ENCODE results near the gene TPST2. TPM values are rescaled to one million over a fixed set of nuclear protein-coding genes. Genes with fewer than 3 reads are reported as not detected.

Gene TPST2
- total and polyA plus RNA-seq, 2 of the 4 experiments (the other 2 are of a cell fraction): 42.5 to 63.6 TPM

- H2AK9ac ChIP-seq (replicated peaks; ENCODE audit: low read depth, low read length, poor library complexity): no peak overlapping the region
- no peak overlapping the region for H4K8ac ChIP-seq (ENCODE audit: low read depth in 2 of 2, low read length in 2 of 2)
- H3K27me3 ChIP-seq (ENCODE audit: control insufficient read depth, insufficient read depth, low read length): no peaks in the 10 kb centered on the region
- H3K4me1 ChIP-seq (ENCODE audit: control insufficient read depth, insufficient read depth, low read length): peaks cover 8% of the 10 kb centered on the region
- no peak overlapping the region for H3K4me2 ChIP-seq (ENCODE audit: low read depth, low read length)
- no peak overlapping the region for H4K5ac ChIP-seq (ENCODE audit: low read depth, low read length)
- in situ Hi-C loops (cut with MboI; ENCODE audit: low sequenced_read_pairs): no loop called here
- H3K23ac ChIP-seq (ENCODE audit: low read depth, low read length): no peak overlapping the region
- H3K4me3 ChIP-seq (ENCODE audit: insufficient read depth, low read depth, low read length): no peak overlapping the region
- no peak overlapping the region for H2AFZ ChIP-seq (replicated peaks; ENCODE audit: low read length, poor library complexity)
- no peak overlapping the region for H3K27ac ChIP-seq (ENCODE audit: insufficient read depth, low read length)
- POLR2A ChIA-PET (ENCODE audit: unreplicated experiment): interaction anchor here (0.6 kb wide), 1 partner anchor 902 kb away, joined by 4 read pairs; no protein-coding TSS in a partner anchor
- peaks cover 31 to 87% of the 10 kb centered on the region in 2 experiments for H3K79me1 ChIP-seq (ENCODE audit: low read depth in 1 of 2, low read length in 2 of 2)
- no TSS peak for BruUV-seq (replicated peaks)
- intact Hi-C loops (cut with micrococcal nuclease): no loop called here
- DNase-seq: no peak
- no peak overlapping the region for H2BK120ac ChIP-seq (ENCODE audit: low read depth, low read length)
- no CpG with 5 or more reads among the region's 8 CpGs for WGBS, 2 experiments (ENCODE audit: extremely low coverage in 2 of 2, insufficient read length in 1 of 2)
- H3K36me3 ChIP-seq (ENCODE audit: control insufficient read depth, insufficient read depth, low read length): no peaks in the 10 kb centered on the region; the same call in 1 of the 2 replicates
- H2BK5ac ChIP-seq (ENCODE audit: low read depth, low read length, poor library complexity, severe bottlenecking): no peak overlapping the region
- TF ChIP-seq CEBPB (IDR thresholded peaks at IDR 0.05; ENCODE audit: low read depth, low read length) (no peak), USF2 (IDR thresholded peaks at IDR 0.05; ENCODE audit: low read depth, low read length) (no peak), ELK1 (IDR thresholded peaks at IDR 0.05; ENCODE audit: borderline replicate concordance, low read depth, low read length) (no peak)
- dilution Hi-C loops (cut with HindIII; ENCODE audit: low sequenced_read_pairs, unreplicated experiment): no loop called here
- no peaks in the 10 kb centered on the region for H3K9me3 ChIP-seq (ENCODE audit: control insufficient read depth, insufficient read depth, low read length)
- no peak overlapping the region for H2BK15ac ChIP-seq (ENCODE audit: low read depth, low read length)
- H4K20me1 ChIP-seq (ENCODE audit: insufficient read depth, low read length): peaks cover 42% of the 10 kb centered on the region; the same call in 1 of the 2 replicates
- CTCF ChIA-PET: interaction anchor here (0.6 kb wide), 1 partner anchor 53 kb away, joined by 3 read pairs; no protein-coding TSS in a partner anchor
- no peak overlapping the region for H3K18ac ChIP-seq (ENCODE audit: low read depth, low read length)
- H3K4ac ChIP-seq (ENCODE audit: low read depth, low read length): no peak overlapping the region
- no peak overlapping the region for H3K14ac ChIP-seq (replicated peaks; ENCODE audit: low read depth, low read length)
- no peak overlapping the region for H2BK20ac ChIP-seq (ENCODE audit: low read depth, low read length)
- peaks cover 29% of the 10 kb centered on the region for H3K9me1 ChIP-seq (ENCODE audit: insufficient read depth, low read length)
- H3K56ac ChIP-seq (ENCODE audit: extremely low read depth, insufficient read depth, low read length): no peak overlapping the region
- H3K9ac ChIP-seq (ENCODE audit: low read depth, low read length): no peak overlapping the region
- H4K91ac ChIP-seq (ENCODE audit: insufficient read depth, low read depth, low read length): no peak overlapping the region
- no peak for ATAC-seq (ENCODE audit: low read depth)
- H2AK5ac ChIP-seq (ENCODE audit: low read depth, low read length): no peak overlapping the region
Observed at GRCh38 chr22:26581633-26582168, 8.2 kb downstream of the TPST2 start.
